ENCODE data around the gene GPR155. TPM values are rescaled to one million over a fixed set of nuclear protein-coding genes. Genes with fewer than 3 reads are reported as not detected.
"Not testable (repeated sequence)": the region's sequence is repeated elsewhere in the genome, so short reads cannot be mapped to it uniquely, and the experiment has no call there.

Gene GPR155
- total RNA-seq, 1 donor from 2014 or later, result 16.6 TPM

GRCh38 chr2:174445248-174445647 lies 41.6 kb downstream of the GPR155 start:
- no peak for ATAC-seq
- DNase-seq, result no peak
- intact Hi-C loops (cut with micrococcal nuclease), result no loop called here

- intact Hi-C loops (cut with micrococcal nuclease), result no loop called here
- ATAC-seq, result no peak
- DNase-seq, result no peak
Measured at GRCh38 chr2:174444761-174445160, 42.1 kb downstream of the GPR155 start.

- ATAC-seq, result no peak
- intact Hi-C loops (cut with micrococcal nuclease), result no loop called here
- DNase-seq, result no peak
Measured at GRCh38 chr2:174442546-174443510, 44.0 kb downstream of the GPR155 start.

GRCh38 chr2:174439950-174440349 lies 46.9 kb downstream of the GPR155 start:
- intact Hi-C loops (cut with micrococcal nuclease), result no loop called here
- ATAC-seq, result no peak
- no peak for DNase-seq

- intact Hi-C loops (cut with micrococcal nuclease), result no loop called here
- ATAC-seq (no peak), DNase-seq (no peak)
Measured at GRCh38 chr2:174439323-174439722, 47.5 kb downstream of the GPR155 start.

GRCh38 chr2:174438146-174438886 lies 48.5 kb downstream of the GPR155 start:
- intact Hi-C loops (cut with micrococcal nuclease), result no loop called here
- peak; percentile 97 for ATAC-seq
- peak; percentile 83 for DNase-seq

GRCh38 chr2:174436351-174436750 lies 50.5 kb downstream of the GPR155 start:
- DNase-seq, result no peak
- intact Hi-C loops (cut with micrococcal nuclease), result no loop called here
- ATAC-seq, result no peak

GRCh38 chr2:174431902-174432301 lies 54.9 kb downstream of the GPR155 start:
- intact Hi-C loops (cut with micrococcal nuclease), result no loop called here
- DNase-seq, result no peak
- no peak for ATAC-seq

GRCh38 chr2:174430066-174430465 lies 56.8 kb downstream of the GPR155 start:
- intact Hi-C loops (cut with micrococcal nuclease), result no loop called here
- ATAC-seq (no peak), DNase-seq (no peak)

GRCh38 chr2:174428214-174428613 lies 58.6 kb downstream of the GPR155 start:
- ATAC-seq (no peak), DNase-seq (no peak)
- intact Hi-C loops (cut with micrococcal nuclease), result no loop called here

- ATAC-seq (no peak), DNase-seq (no peak)
Measured at GRCh38 chr2:174412256-174412655, 74.6 kb downstream of the GPR155 start.

GRCh38 chr2:174410039-174410438 lies 76.8 kb downstream of the GPR155 start:
- intact Hi-C loops (cut with micrococcal nuclease); ATAC-seq; DNase-seq: not testable (repeated sequence)

More at GRCh38 chr2:174412256-174412655, 74.6 kb downstream of the GPR155 start:
- intact Hi-C loops (cut with micrococcal nuclease), result no loop called here

- intact Hi-C loops (cut with micrococcal nuclease), result no loop called here
- DNase-seq (no peak), ATAC-seq (no peak)
Measured at GRCh38 chr2:174403628-174404027, 83.2 kb downstream of the GPR155 start.

- ATAC-seq, result no peak
- intact Hi-C loops (cut with micrococcal nuclease), result no loop called here
Measured at GRCh38 chr2:174400853-174401252, 86.0 kb downstream of the GPR155 start.

GRCh38 chr2:174399171-174399570 lies 87.7 kb downstream of the GPR155 start:
- intact Hi-C loops (cut with micrococcal nuclease), result no loop called here
- no peak for DNase-seq
- ATAC-seq, result no peak

More at GRCh38 chr2:174400853-174401252, 86.0 kb downstream of the GPR155 start:
- no peak for DNase-seq

GRCh38 chr2:174397773-174398172 lies 89.1 kb downstream of the GPR155 start:
- intact Hi-C loops (cut with micrococcal nuclease), result no loop called here
- ATAC-seq (no peak), DNase-seq (no peak)

GRCh38 chr2:174395969-174396630 lies 90.7 kb downstream of the GPR155 start:
- ATAC-seq (peak; percentile 33), DNase-seq (no peak)
- intact Hi-C loops (cut with micrococcal nuclease), result no loop called here

GRCh38 chr2:174395284-174395968 lies 91.4 kb downstream of the GPR155 start, which contains the start of gene SCRN3:
TSS of gene SCRN3 (plus strand) at chr2:174395730. CDS start at chr2:174398284, 2,554 bp downstream.
- ATAC-seq, result peak; percentile 96
- intact Hi-C loops (cut with micrococcal nuclease), result no loop called here

GRCh38 chr2:174392706-174393105 lies 94.1 kb downstream of the GPR155 start:
- intact Hi-C loops (cut with micrococcal nuclease), result no loop called here
- no peak for ATAC-seq
- no peak for DNase-seq

More at GRCh38 chr2:174395284-174395968, 91.4 kb downstream of the GPR155 start, which contains the start of gene SCRN3:
- DNase-seq, result peak; percentile 67
